Gastrocnemius medialis (tissue), 4 donors: ENCODE results near the gene JUP.

Experiments
- CTCF ChIP-seq, 5 experiments: fragments of 450-650 bp in 3 of 5; fragments of 200-600 bp in 2 of 5; sonication (generic) in 2 of 5; IDR thresholded peaks in 4 of 5; conservative IDR thresholded peaks in 1 of 5; 1 replicate in 4 of 5; 2 replicates in 1 of 5; pipeline ENCODE4 v1.5.1; 2016 to 2019; ENCODE audit warnings: antibody characterized with exemption in 5 of 5, mild to moderate bottlenecking in 3 of 5, moderate library complexity in 3 of 5
- POLR2A ChIP-seq, 2 donors: fragments of 450-650 bp; IDR thresholded peaks; one replicate each; pipeline ENCODE4 v1.6.1; 2017; ENCODE audit warnings: antibody characterized with exemption in 2 of 2, mild to moderate bottlenecking in 2 of 2, moderate library complexity in 2 of 2

GRCh38 chr17:41822216-41823140, 36.0 kb upstream of the JUP start:
- no peak for TF ChIP-seq CTCF (IDR thresholded peaks at IDR 0.05 in 4 of 5, conservative IDR thresholded peaks at IDR 0.05 in 1 of 5)
- TF ChIP-seq POLR2A (IDR thresholded peaks at IDR 0.05): no peak
